Inferior parietal cortex (tissue), 1 donor: ENCODE measurements around the gene LRRC70.
"Not testable (repeated sequence)": the region's sequence is repeated elsewhere in the genome, so short reads cannot be mapped to it uniquely, and the experiment has no call there.

Source experiments
- DNase-seq: peaks from one replicate; pipeline ENCODE4 v3.0.0-alpha.2; 2016; ENCODE audit errors: extremely low spot score

The LRRC70 gene

DNA sequence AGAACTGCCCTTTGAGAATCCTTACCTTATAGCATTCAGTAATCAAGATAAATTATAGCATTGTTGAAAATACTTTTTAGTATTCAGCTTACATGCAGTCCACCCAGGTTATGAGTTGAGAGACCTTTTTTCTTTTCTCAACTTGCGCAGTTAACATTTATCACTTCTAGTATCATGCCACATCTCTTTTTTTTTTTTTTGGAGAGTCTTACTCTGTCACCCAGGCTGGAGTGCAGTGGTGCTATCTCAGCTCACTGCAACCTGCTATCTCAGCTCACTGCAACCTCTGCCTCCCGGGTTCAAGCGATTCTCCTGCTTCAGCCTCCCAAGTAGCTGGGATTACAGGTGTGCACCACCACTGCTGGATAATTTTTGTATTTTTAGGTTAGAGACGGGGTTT is 29.0 kb downstream of the LRRC70 start:
- DNase-seq, result no peak

DNA sequence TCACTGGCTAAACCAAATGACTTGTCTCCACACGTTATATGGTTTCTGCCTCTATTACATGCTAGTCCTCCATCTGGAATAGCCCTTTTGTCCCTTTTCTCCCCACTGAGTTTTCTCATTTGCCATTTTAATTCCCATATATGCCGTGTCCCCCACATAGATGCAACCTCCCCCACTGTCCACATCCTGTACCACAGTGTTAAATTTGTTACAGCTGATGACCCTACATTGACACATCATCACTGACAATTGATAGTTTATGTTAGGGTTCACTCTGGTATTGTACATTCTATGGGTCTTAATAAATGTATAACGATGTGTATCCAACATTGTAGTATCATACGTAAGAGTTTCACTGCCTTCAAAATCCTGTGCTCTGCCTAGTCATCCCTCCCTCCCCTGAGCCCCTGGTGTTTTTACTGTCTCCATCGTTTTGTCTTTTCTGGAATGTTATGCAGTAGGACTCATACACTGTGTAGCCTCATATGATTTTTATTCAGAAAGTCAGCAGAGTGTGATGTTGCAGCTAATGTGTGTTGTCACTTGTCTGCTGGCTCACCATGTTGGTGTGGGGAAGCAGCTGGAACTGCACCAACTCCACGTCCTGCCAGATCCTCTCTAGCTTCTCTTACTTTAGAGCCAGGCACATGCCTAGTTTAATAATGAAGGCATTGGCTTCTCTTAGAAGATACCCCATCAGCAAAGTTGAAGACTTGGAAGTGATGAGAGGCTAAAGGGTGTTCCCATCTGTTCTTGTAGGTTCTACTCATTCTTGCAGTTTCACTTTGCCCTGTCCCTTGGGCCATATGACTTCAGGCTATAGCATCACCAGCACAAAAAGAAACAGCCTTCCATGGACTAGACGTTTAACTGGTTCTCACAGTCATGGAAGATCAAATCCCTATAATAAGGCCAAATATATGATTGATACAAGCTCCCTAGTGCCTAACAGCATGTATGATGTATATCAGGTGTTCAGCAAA is 30.2 kb downstream of the LRRC70 start:
- DNase-seq, result no peak

DNA sequence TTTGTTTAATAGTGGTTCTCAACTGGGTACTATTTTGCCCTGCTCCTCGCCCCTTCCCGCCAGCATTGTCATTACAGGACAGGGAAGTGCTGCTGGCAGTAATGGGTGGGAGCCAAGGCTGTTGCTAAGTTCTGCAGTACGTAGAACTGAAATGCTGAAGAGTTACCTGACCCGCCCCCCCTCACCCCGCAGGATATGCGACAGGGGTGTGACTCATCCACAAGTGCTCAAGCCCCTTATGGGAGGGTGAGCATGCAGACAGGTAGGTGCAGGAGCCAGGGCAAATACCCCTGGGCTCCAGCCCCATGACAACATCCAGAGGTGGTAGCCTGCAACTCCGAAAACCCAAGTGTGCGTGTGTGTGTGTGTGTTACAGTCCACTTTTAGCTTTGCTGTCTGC is 35.7 kb downstream of the LRRC70 start:
- no peak for DNase-seq

DNA sequence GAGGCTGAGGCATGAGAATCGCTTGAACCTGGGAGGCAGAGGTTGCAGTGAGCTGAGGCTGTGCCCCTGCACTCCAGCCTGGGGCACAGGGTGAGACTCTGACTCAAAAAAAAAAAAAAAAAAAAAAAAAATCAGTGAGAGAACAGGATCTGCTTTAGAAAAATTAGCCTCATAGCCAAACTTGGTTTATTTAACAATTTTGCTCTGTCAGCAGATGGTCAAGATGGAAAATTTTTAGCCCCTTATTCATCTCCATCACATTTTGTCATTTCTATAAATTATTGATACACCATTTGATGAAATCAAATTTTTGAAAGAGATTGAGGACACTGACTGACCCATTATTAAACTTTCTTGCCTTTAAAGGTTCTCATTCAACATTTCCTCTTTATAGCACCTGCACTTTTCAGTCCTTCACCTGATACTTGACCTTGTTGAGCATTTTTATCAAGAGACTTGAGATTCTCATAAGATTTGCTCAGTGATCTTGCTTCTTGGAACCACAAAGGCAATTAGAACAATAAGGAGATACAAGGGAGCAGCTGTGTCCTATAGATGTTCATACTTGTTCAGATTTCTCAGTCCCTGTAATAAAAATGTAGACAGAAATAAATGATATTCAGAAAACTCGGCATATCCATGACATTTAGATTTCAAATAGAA is 38.1 kb downstream of the LRRC70 start:
- DNase-seq, result no peak

DNA sequence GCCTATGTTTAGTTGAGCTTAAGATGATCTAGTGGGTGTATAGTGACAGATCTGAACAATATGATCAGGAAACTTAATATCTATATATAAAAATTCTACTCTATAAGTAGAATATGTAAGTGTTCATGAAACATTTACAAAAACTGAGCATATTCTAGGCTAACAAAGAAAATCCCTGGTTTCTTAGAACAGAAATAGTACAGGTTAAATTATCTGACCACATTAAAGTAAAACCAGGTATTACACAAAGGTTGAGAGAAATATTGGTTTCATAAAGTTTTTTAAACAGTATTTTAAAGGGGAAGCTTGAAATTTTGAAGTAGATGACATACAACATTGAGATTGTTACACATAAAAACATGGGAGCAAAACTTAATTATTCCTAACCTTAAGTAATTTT is 39.3 kb downstream of the LRRC70 start:
- no peak for DNase-seq

DNA sequence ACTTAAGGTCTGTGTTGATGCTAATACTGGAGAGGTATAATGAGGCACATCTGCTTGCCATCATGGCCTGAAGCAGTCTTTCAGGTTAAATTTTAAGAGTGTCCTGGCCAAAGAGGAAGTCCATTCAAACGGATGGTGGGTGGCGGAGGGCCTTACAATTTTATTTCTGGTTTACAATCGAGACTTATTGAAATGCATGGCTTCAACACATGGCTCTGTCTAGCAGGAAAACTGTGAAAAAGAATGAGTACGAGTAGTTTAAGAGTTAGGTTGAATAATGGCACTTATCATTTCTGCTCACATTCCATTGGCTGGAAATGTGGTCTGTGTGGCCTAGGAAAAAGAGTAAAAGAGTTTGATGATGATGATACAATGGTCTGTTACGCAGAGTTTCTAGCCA is 42.1 kb downstream of the LRRC70 start:
- no peak for DNase-seq

DNA sequence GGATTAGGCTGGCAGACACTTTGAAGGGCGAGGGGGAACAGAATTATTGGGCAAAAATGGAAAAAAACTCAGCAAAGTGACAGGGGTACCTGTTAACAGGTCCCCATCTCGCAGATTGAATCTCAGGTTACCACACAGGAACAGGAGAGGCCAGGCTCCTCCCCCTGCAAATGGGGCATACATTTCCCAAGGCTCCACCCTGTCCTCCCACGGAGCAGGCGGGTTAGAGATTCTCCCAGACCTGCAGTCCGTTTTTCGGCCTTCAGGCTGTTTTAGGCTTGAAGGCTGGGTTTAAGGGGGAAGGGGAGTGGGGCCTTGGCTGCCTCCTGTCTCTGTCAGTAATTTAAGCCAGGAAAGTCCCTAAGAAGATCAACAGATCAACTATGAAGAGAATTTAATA is 42.7 kb downstream of the LRRC70 start:
- no peak for DNase-seq

DNA sequence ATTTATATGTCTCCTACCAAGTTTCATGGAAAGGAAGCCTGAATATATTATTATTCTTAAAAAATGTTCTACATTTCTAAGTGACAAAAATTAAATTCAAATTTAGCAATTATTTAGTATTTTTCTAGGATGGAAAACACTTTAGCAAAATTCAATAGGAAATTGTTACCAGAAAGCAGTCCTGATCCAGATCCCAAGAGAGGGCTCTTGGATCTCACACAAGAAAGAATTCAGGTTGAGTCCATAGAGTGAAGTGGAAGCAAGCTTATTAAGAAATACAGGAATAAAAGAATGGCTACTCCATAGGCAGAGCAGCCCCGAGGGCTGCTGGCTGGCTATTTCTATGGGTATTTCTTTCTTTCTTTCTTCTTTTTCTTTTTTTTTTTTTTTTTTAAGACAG is 44.7 kb downstream of the LRRC70 start:
- DNase-seq, result no peak

DNA sequence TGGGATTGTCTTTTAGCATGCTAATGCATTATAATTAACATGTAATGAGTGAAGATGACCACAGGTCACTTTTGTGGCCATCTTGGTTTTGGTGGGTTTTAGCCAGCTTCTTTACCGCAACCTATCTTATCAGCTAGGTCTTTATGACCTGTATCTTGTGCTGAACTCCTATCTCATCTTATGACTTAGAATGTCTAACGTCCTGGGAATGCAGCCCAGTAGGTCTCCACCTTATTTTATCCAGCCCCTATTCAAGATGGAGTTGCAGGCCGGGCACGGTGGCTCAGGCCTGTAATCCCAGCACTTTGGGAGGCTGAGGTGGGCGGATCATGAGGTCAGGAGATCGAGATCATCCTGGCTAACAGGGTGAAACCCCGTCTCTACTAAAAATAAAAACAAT is 45.8 kb downstream of the LRRC70 start:
- not testable (repeated sequence) for DNase-seq

DNA sequence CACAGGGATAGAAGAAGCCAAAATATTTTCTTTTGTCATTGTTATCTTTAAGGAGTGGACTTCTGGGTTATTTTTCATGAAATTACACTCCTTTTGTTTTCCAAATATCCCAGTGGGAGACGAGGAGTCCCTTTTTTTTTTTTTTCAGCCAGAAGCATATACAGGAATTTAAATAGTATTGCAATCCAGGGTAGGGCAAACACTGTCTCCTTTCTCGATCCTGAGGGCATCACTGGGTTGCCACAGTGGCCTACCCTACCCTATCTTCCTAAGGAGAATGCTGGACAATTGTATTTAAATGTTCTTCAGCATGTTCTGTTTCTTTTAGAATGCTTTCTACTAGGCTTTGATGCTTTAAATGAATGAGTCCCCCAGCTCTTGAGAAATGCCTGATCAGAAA is 47.9 kb downstream of the LRRC70 start:
- DNase-seq, result no peak

DNA sequence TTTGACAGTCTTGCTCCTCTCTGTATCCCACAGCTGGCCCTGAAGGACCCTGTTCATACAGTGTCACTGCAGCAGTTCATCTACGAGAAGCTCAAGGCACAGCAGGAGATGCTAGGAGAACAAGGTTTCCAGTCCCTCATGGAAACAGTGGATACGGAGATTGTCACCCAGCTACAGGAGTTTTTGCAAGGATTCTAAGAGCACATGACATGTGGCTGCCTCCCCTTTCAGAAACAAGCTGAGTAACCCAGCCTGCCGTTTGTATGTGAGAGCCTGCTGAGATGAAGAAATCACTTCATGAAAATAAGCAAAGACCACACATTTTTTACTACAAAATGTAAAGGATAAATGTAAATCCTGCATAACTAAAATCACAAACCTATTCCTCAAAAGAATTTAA is 48.5 kb downstream of the LRRC70 start:
- no peak for DNase-seq

DNA sequence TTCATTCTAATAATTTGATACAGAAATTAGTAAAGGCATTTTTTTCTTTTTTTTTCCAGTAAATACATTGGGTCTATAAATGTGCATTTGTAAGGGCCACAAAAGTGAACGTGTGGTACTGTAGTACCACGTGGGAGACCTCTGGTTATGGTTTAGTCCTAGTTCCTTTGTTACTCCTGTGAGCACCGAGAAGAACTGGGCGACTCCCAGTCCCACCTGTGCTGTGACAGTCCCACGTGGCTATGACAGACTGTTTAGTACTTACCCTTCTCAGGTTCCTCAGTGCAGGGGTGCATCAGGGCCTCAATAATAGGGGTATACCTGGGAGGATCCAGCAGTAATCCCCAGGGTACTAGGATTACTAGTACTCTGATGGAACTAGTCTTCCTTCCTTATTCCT is 49.3 kb downstream of the LRRC70 start:
- DNase-seq, result no peak
